ENCODE measurements around the gene VWA5B2. TPM values are rescaled to one million over a fixed set of nuclear protein-coding genes. Genes with fewer than 3 reads are reported as not detected.
A peak's percentile ranks its signal among the peaks of the same experiment; 100 is the strongest.

VWA5B2 gene
- total and polyA plus RNA-seq, 2 of the 13 experiments (the other 11 are each of a cell fraction or from before 2014, with no cell fraction given), result 0.03 to 0.04 TPM

DNA sequence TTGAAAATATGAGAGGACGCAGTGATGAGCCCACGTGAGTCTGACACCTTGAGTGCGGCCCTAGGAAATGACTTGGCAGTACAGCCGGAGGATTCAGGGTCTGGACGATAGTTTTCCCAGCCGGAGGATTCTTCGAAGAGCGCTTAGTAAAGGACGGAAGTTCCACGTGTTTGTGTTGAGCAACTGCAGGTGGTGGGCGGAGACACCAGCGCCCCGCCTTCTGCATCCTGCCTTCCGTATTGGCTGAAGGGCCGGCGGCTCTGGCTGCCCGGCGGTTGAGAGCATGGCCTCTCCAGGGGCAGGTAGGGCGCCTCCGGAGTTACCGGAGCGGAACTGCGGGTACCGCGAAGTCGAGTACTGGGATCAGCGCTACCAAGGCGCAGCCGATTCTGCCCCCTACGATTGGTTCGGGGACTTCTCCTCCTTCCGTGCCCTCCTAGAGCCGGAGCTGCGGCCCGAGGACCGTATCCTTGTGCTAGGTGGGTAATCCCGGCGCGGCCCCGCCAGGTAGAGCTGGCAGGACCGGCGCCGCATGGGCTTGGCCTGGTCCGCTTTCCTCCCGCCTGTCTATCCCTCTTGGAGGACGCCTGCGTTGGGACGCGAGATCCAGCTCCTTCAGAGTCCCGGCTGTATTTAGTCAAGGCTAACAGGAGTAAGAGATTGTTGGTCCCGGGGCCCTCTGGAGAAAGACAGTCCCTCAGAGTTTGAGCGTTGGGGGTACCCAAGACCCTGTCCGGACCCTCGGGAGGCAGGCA is 20.2 kb downstream of the VWA5B2 start, which contains the start of gene EEF1AKMT4 (continued):
- TF ChIP-seq ARID4A (CRISPR knock-in tag; IDR thresholded peaks at IDR 0.05; ENCODE audit: borderline replicate concordance), result peak; percentile 76; the same call in 1 of the 2 replicates
- TF ChIP-seq PAF1 (CRISPR knock-in tag; IDR thresholded peaks at IDR 0.05), result no peak
- TF ChIP-seq, protein P1, sequence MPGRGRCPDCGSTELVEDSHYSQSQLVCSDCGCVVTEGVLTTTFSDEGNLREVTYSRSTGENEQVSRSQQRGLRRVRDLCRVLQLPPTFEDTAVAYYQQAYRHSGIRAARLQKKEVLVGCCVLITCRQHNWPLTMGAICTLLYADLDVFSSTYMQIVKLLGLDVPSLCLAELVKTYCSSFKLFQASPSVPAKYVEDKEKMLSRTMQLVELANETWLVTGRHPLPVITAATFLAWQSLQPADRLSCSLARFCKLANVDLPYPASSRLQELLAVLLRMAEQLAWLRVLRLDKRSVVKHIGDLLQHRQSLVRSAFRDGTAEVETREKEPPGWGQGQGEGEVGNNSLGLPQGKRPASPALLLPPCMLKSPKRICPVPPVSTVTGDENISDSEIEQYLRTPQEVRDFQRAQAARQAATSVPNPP (CRISPR knock-in tag; IDR thresholded peaks at IDR 0.05), result no peak
- no peak; the same call in 1 of the 2 replicates for TF ChIP-seq ZNF737 (CRISPR knock-in tag; IDR thresholded peaks at IDR 0.05; ENCODE audit: borderline replicate concordance)
- no peak for TF ChIP-seq ZBTB49 (CRISPR knock-in tag; IDR thresholded peaks at IDR 0.05; ENCODE audit: borderline replicate concordance)
- no peak for TF ChIP-seq MTERF4 (CRISPR knock-in tag; IDR thresholded peaks at IDR 0.05)
- TF ChIP-seq KLF15 (CRISPR knock-in tag; IDR thresholded peaks at IDR 0.05; ENCODE audit: borderline replicate concordance), result no peak; the same call in 1 of the 2 replicates
- no peak for TF ChIP-seq ZNF749 (CRISPR knock-in tag; IDR thresholded peaks at IDR 0.05; ENCODE audit: borderline replicate concordance)
- TF ChIP-seq ARNT2 (CRISPR knock-in tag; IDR thresholded peaks at IDR 0.05; ENCODE audit: low read depth), result peak; percentile 36; the same call in 1 of the 2 replicates
- TF ChIP-seq ZGPAT (CRISPR knock-in tag; IDR thresholded peaks at IDR 0.05), result peak; percentile 54
- TF ChIP-seq, protein P2, sequence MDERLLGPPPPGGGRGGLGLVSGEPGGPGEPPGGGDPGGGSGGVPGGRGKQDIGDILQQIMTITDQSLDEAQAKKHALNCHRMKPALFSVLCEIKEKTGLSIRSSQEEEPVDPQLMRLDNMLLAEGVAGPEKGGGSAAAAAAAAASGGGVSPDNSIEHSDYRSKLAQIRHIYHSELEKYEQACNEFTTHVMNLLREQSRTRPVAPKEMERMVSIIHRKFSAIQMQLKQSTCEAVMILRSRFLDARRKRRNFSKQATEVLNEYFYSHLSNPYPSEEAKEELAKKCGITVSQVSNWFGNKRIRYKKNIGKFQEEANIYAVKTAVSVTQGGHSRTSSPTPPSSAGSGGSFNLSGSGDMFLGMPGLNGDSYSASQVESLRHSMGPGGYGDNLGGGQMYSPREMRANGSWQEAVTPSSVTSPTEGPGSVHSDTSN (CRISPR knock-in tag; IDR thresholded peaks at IDR 0.05), result no peak
- TF ChIP-seq, protein P3, sequence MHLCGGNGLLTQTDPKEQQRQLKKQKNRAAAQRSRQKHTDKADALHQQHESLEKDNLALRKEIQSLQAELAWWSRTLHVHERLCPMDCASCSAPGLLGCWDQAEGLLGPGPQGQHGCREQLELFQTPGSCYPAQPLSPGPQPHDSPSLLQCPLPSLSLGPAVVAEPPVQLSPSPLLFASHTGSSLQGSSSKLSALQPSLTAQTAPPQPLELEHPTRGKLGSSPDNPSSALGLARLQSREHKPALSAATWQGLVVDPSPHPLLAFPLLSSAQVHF (CRISPR knock-in tag; IDR thresholded peaks at IDR 0.05), result no peak
- TF ChIP-seq RBAK (CRISPR knock-in tag; IDR thresholded peaks at IDR 0.05), result no peak
- 0 out of 2 replicates have a peak, but pooled peaks have one; percentile 40 for TF ChIP-seq RNF2 (conservative IDR thresholded peaks at IDR 0.05; ENCODE audit: low read depth)
- peak; percentile 53; the same call in 1 of the 2 replicates for TF ChIP-seq ZNF317 (CRISPR knock-in tag; IDR thresholded peaks at IDR 0.05)

Measured in HepG2 (cell line).